BLaER1 treated with 17β-estradiol and CSF1 and Interleukin-3, amounts not matched to agents 10 nM and 100 nM (cell line): ENCODE results near the gene FTL.

Source experiments
- H3K27ac ChIP-seq, 11 experiments: shearing (Covaris generic); formaldehyde crosslinking; 2 replicates each; pipeline ENCODE4 v1.8.1; 2022
- H3K27me3 ChIP-seq, 11 experiments: shearing (Covaris generic); formaldehyde crosslinking; 2 replicates each; pipeline ENCODE4 v1.8.1; 2022
- H3K36me3 ChIP-seq, 11 experiments: shearing (Covaris generic); formaldehyde crosslinking; 2 replicates each; pipeline ENCODE4 v1.8.1; 2022
- H3K4me1 ChIP-seq, 10 experiments: shearing (Covaris generic); formaldehyde crosslinking; 2 replicates each; pipeline ENCODE4 v1.8.1; 2022
- H3K4me2 ChIP-seq, 11 experiments: shearing (Covaris generic); formaldehyde crosslinking; 2 replicates each; pipeline ENCODE4 v1.8.1; 2022
- H3K4me3 ChIP-seq, 10 experiments: shearing (Covaris generic); formaldehyde crosslinking; 2 replicates each; pipeline ENCODE4 v1.8.1; 2022
- H3K9ac ChIP-seq, 11 experiments: shearing (Covaris generic); formaldehyde crosslinking; 2 replicates each; pipeline ENCODE4 v1.8.1; 2022
- H3K9me3 ChIP-seq, 11 experiments: shearing (Covaris generic); formaldehyde crosslinking; replicated peaks in 1 of 11; 2 replicates each; pipeline ENCODE4 v1.8.1; 2022
- H4K20me1 ChIP-seq, 11 experiments: shearing (Covaris generic); formaldehyde crosslinking; 2 replicates each; pipeline ENCODE4 v1.8.1; 2022
- Cebpa-rat ChIP-seq, 11 experiments: shearing (Covaris generic); IDR thresholded peaks; 2 replicates each; pipeline ENCODE4 v1.8.1; 2022

The FTL gene

DNA sequence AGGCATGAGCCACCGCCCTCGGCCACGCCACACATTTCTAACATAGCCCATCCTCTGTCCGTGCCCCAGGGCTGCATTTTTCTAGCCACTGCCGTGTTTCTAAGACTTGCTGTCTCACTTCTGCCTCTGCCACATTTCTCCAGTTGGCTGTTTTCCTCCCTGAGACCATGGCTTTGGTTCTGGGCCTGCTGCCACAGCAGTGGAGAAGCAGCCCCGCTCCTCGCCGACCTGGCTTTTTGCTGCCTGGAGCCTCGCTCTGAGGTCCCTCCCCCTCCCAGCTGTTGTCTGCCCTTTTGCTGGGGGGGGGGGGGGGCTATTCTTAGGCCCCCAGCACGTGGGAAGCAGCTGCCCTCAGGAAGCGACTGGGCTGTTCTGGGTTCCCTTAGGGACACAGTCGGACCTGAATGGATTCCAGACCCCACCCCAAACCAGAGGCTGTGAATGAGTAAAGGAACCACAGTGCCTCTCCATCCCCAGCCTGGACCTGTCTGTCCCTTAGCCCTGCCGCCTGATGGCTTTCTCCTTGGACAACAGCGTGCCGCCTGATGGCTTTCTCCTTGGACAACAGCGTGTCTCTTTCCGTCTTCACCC lies 24.7 kb downstream of the FTL start:
- H3K4me1 ChIP-seq, result peaks cover 39 to 51% (median 45%) of the 10 kb centered on the region in 10 experiments
- no peaks in the 10 kb centered on the region for H3K9me3 ChIP-seq
- peaks cover 7 to 80% (median 54%) of the 10 kb centered on the region in 11 experiments; a peak in 18 of 22 replicates for H4K20me1 ChIP-seq
- peak overlapping the region; percentile 5 to 91 (median 64); a peak in 11 of 20 replicates for H3K4me3 ChIP-seq
- H3K27me3 ChIP-seq, result no peaks in the 10 kb centered on the region
- peak overlapping the region in 10 of 11 experiments; percentile 22 to 95 (median 76); a peak in 17 of 22 replicates for H3K27ac ChIP-seq
- H3K36me3 ChIP-seq, result peaks cover 39 to 65% (median 56%) of the 10 kb centered on the region in 11 experiments
- peak overlapping the region; percentile 33 to 98 (median 92); a peak in 21 of 22 replicates for H3K9ac ChIP-seq
- H3K4me2 ChIP-seq, result peak overlapping the region; percentile 95 to 100 (median 99)
- no peak for TF ChIP-seq Cebpa-rat (IDR thresholded peaks at IDR 0.05)

DNA sequence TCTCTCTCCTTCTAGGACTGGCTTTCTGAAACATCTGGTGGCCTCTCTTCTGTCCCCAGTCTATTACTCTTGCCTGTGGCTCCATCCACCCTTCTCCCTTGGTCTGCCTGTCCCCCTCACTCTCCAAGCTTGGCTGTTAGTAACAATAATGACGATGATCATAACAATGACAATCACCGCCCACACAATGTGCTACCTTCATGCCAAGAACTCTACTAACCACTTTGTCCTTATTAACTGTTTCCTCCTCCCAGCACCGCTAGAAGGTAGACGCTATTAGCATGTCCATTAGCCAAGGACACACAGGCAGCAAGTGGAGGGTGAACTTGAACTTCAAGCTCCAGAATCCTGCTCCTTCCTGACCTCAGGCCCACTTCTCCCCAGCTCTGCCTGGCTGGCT lies 25.3 kb downstream of the FTL start:
- no peak for TF ChIP-seq Cebpa-rat (IDR thresholded peaks at IDR 0.05)
- H4K20me1 ChIP-seq, result peaks cover 13 to 81% (median 54%) of the 10 kb centered on the region in 11 experiments; a peak in 20 of 22 replicates
- peak overlapping the region; percentile 33 to 98 (median 92); a peak in 21 of 22 replicates for H3K9ac ChIP-seq
- no peaks in the 10 kb centered on the region for H3K9me3 ChIP-seq
- H3K27me3 ChIP-seq, result no peaks in the 10 kb centered on the region
- peaks cover 33 to 59% (median 50%) of the 10 kb centered on the region in 11 experiments for H3K36me3 ChIP-seq
- H3K4me3 ChIP-seq, result peak overlapping the region; percentile 5 to 91 (median 64); a peak in 13 of 20 replicates
- peaks cover 45 to 57% (median 51%) of the 10 kb centered on the region in 10 experiments for H3K4me1 ChIP-seq
- H3K4me2 ChIP-seq, result peak overlapping the region; percentile 95 to 100 (median 99)
- peak overlapping the region in 10 of 11 experiments; percentile 22 to 95 (median 90); a peak in 17 of 22 replicates for H3K27ac ChIP-seq

- no peak for TF ChIP-seq Cebpa-rat (IDR thresholded peaks at IDR 0.05)
- Histone ChIP-seq H4K20me1 (peaks cover 19 to 81% (median 59%) of the 10 kb centered on the region in 11 experiments; a peak in 20 of 22 replicates), H3K9ac (peak overlapping the region; percentile 88 to 98 (median 92)), H3K9me3 (no peaks in the 10 kb centered on the region), H3K27me3 (no peaks in the 10 kb centered on the region), H3K36me3 (peaks cover 25 to 52% (median 43%) of the 10 kb centered on the region in 11 experiments), H3K4me2 (peak overlapping the region; percentile 95 to 100 (median 99)), H3K4me1 (peaks cover 52 to 63% (median 59%) of the 10 kb centered on the region in 10 experiments), H3K27ac (peak overlapping the region in 10 of 11 experiments; percentile 82 to 97 (median 92); a peak in 19 of 22 replicates), H3K4me3 (peak overlapping the region in 9 of 10 experiments; percentile 5 to 100 (median 89); a peak in 15 of 20 replicates)
These were observed 26.0 kb downstream of the FTL start for GRCh38 chr19:48991011-48991609.

DNA sequence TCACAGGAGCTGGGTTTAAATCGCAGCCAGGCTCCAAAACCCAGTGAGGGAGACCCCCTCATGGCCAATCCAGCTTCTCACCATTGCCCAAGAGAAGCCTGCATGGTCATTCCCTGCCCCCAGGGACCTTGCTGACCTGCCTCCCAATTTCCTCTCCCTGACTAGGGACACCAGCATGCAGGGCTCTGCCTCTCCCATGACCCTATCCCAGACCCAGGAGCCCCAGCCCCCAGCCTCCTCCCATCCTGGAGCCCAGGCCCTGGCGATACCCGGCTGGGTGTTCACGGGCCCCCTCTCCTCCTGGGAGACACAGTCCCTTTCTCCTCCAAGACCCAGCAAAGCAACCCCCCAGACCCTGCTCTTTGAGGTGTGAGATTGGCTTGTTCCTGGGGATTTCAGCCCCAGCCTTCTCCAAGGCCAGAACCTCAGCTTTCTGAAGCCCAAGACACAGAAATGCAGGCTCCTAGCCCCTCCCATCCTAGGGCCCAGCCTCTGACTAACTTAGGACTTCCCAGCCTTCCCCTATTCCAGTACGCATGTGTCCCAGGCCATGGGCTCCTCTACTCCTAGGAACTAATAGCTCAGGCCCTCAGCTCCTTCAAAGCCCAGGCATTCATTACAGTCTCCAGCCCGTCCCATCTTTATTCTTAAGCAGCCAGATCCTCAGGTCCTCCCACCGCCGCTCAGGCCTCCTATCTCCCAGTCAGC lies 26.9 kb downstream of the FTL start:
- peak overlapping the region; percentile 95 to 100 (median 99) for H3K4me2 ChIP-seq
- peak overlapping the region; percentile 68 to 97 (median 91) for H3K27ac ChIP-seq
- peak overlapping the region; percentile 81 to 100 (median 90) for H3K4me3 ChIP-seq
- no peaks in the 10 kb centered on the region for H3K27me3 ChIP-seq
- peak overlapping the region; percentile 88 to 98 (median 92) for H3K9ac ChIP-seq
- peaks cover 21 to 81% (median 61%) of the 10 kb centered on the region in 11 experiments; a peak in 20 of 22 replicates for H4K20me1 ChIP-seq
- peaks cover 53 to 67% (median 61%) of the 10 kb centered on the region in 10 experiments for H3K4me1 ChIP-seq
- H3K9me3 ChIP-seq, result no peaks in the 10 kb centered on the region
- TF ChIP-seq Cebpa-rat (IDR thresholded peaks at IDR 0.05), result no peak
- peaks cover 17 to 47% (median 34%) of the 10 kb centered on the region in 11 experiments for H3K36me3 ChIP-seq

DNA sequence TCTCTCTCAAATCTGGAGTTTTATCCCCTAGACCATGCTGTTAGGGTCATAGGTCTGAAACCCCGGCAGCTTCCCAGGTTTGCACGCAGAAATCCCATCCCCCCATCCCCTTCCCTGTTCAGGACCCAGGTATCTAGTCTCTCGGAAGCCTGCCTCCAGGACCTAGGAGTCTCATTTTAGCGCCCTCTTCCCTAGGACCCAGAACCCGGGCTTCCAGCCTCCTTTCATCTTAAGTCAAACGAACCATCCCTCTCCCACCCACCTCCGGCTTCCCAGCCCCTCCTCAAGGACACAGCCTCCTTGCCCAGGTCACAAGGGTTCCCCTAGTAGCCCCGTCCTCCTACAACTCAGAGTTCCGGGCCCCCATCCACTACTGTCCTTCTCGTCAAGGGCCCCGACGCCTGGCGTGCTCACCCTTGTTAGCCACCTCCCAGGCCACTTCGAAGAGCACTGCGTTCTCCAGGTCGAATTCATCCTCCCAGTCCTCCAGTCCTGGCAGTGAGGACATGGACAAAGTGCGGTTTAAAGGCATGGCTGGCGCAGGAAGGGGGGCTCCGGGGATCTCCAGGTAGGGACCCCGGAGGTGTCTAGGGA lies 27.6 kb downstream of the FTL start:
- no peak for TF ChIP-seq Cebpa-rat (IDR thresholded peaks at IDR 0.05)
- no peaks in the 10 kb centered on the region for H3K27me3 ChIP-seq
- H3K27ac ChIP-seq, result peak overlapping the region; percentile 68 to 97 (median 91)
- peaks cover 55 to 70% (median 61%) of the 10 kb centered on the region in 10 experiments for H3K4me1 ChIP-seq
- peaks cover 21 to 81% (median 64%) of the 10 kb centered on the region in 11 experiments; a peak in 21 of 22 replicates for H4K20me1 ChIP-seq
- peaks cover 12 to 44% (median 28%) of the 10 kb centered on the region in 11 experiments for H3K36me3 ChIP-seq
- peak overlapping the region; percentile 81 to 100 (median 90) for H3K4me3 ChIP-seq
- peak overlapping the region; percentile 88 to 98 (median 92) for H3K9ac ChIP-seq
- no peaks in the 10 kb centered on the region for H3K9me3 ChIP-seq
- peak overlapping the region; percentile 95 to 100 (median 99) for H3K4me2 ChIP-seq

- no peaks in the 10 kb centered on the region for H3K27me3 ChIP-seq
- H3K4me2 ChIP-seq, result peak within 1 kb of the TSS; percentile 96 to 100 (median 99)
- peak in 10 of 11 experiments; percentile 36 to 88 (median 82); a peak in 18 of 22 replicates for TF ChIP-seq Cebpa-rat (IDR thresholded peaks at IDR 0.05)
- H3K9ac ChIP-seq, result peak within 1 kb of the TSS; percentile 88 to 98 (median 92)
- H4K20me1 ChIP-seq, result peaks cover 21 to 81% (median 66%) of the 10 kb centered on the region in 11 experiments; a peak in 21 of 22 replicates
- H3K4me1 ChIP-seq, result peaks cover 55 to 68% (median 59%) of the 10 kb centered on the region in 10 experiments
- peak within 1 kb of the TSS; percentile 81 to 100 (median 90) for H3K4me3 ChIP-seq
- no peaks in the 10 kb centered on the region for H3K9me3 ChIP-seq
- H3K36me3 ChIP-seq, result peaks cover 4 to 37% (median 23%) of the 10 kb centered on the region in 11 experiments
- H3K27ac ChIP-seq, result peak within 1 kb of the TSS; percentile 68 to 97 (median 91)
These were observed 28.3 kb downstream of the FTL start, which contains the start of the genes GYS1 and RUVBL2 for GRCh38 chr19:48993175-48994034. GYS1 (minus strand) TSS chr19:48993309; CDS start chr19:48993112, 197 bp downstream. RUVBL2 (plus strand) TSS chr19:48993887; CDS start chr19:48993912, 25 bp downstream.

DNA sequence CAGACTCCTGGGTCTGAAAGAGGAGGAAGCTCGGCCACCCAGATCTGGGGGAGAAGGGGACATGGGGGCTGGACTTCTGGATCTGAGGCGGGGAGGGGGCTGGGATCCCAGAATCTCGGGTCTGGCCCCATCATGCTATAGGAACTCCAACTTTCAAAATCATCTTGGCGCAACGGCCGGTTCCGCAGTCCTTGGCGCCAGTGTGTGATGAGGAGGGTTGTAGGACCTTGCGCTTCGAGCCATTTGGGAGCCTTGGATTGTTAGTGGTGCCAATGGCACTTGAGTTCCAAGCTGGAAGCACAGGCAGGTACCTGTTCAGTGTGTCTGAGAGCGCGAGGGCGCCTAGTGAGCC lies 28.9 kb downstream of the FTL start:
- peaks cover 5 to 37% (median 20%) of the 10 kb centered on the region in 11 experiments; a peak in 20 of 22 replicates for H3K36me3 ChIP-seq
- H3K27ac ChIP-seq, result peak overlapping the region in 10 of 11 experiments; percentile 82 to 97 (median 91); a peak in 21 of 22 replicates
- H3K4me2 ChIP-seq, result peak overlapping the region; percentile 90 to 99 (median 96)
- H4K20me1 ChIP-seq, result peaks cover 21 to 82% (median 66%) of the 10 kb centered on the region in 11 experiments; a peak in 21 of 22 replicates
- peak overlapping the region; percentile 86 to 98 (median 92) for H3K9ac ChIP-seq
- peak overlapping the region; percentile 81 to 100 (median 90) for H3K4me3 ChIP-seq
- H3K27me3 ChIP-seq, result no peaks in the 10 kb centered on the region
- H3K9me3 ChIP-seq, result no peaks in the 10 kb centered on the region
- peaks cover 52 to 62% (median 53%) of the 10 kb centered on the region in 10 experiments for H3K4me1 ChIP-seq
- TF ChIP-seq Cebpa-rat (IDR thresholded peaks at IDR 0.05), result no peak
